GM12801 (cell line): ENCODE results near the gene TVP23A.

Experiments
- CTCF ChIP-seq: IDR thresholded peaks from one replicate; pipeline ENCODE4 v1.5.1; 2011; ENCODE audit warnings: control low read depth; ENCODE audit not compliant: insufficient read length; ENCODE audit errors: extremely low read depth

Gene TVP23A

GRCh38 chr16:10858203-10858602 lies 39.6 kb upstream of the TVP23A start:
- TF ChIP-seq CTCF: no peak

- TF ChIP-seq CTCF: no peak
These were observed 37.4 kb upstream of the TVP23A start for GRCh38 chr16:10856042-10856441.

GRCh38 chr16:10852948-10853347 lies 34.4 kb upstream of the TVP23A start:
- TF ChIP-seq CTCF: no peak

- no peak for TF ChIP-seq CTCF
These were observed 33.7 kb upstream of the TVP23A start for GRCh38 chr16:10852286-10852685.

GRCh38 chr16:10851512-10851911 lies 32.9 kb upstream of the TVP23A start:
- TF ChIP-seq CTCF: no peak

GRCh38 chr16:10850478-10850850 lies 31.9 kb upstream of the TVP23A start:
- TF ChIP-seq CTCF: no peak

- no peak for TF ChIP-seq CTCF
These were observed 31.3 kb upstream of the TVP23A start for GRCh38 chr16:10849736-10850477.
